Fibroblast of the aortic adventitia (primary cell): ENCODE results near the gene ZNF341. TPM values are rescaled to one million over a fixed set of nuclear protein-coding genes. Genes with fewer than 3 reads are reported as not detected.

Experiments used
- DNase-seq: peaks from one replicate; pipeline ENCODE4 v3.0.0-alpha.2; 2010; ENCODE audit warnings: low read depth
- H3K4me3 ChIP-seq: 2 replicates; pipeline ENCODE4 v1.5.1; 2011; ENCODE audit warnings: low read depth, mild to moderate bottlenecking, control low read depth, low read length, moderate library complexity
- CTCF ChIP-seq: IDR thresholded peaks from 2 replicates; pipeline ENCODE4 v1.5.1; 2011; ENCODE audit warnings: mild to moderate bottlenecking, low read length, control low read depth, inconsistent platforms; ENCODE audit not compliant: insufficient read depth
- total RNA-seq: library from RNA; depleted of rRNA; stranded (reverse); fragments of >200 nt; gene quantifications from 2 replicates; pipeline ENCODE4 v1.2.3, GENCODE V29; 2012; ENCODE audit warnings: low replicate concordance

Gene ZNF341
- total RNA-seq, 1 donor: 1.5 TPM

GRCh38 chr20:33840759-33841435, 109.1 kb downstream of the ZNF341 start:
- H3K4me3 ChIP-seq: no peak overlapping the region
- no peak for DNase-seq
- TF ChIP-seq CTCF: no peak

GRCh38 chr20:33841436-33841799, 109.6 kb downstream of the ZNF341 start:
- H3K4me3 ChIP-seq: no peak overlapping the region
- DNase-seq: no peak
- TF ChIP-seq CTCF: no peak

Other genes starting within 250 kb of the ZNF341 start
- 7.6 and 11.7 TPM in 2 replicates for gene CBFA2T2, start 241.9 kb upstream of the ZNF341 start, total RNA-seq
- 0.16 and 0.18 TPM in 2 replicates for gene C20orf144, start 69.7 kb upstream of the ZNF341 start, total RNA-seq
- gene ACTL10, start 65.1 kb upstream of the ZNF341 start, total RNA-seq: 2.2 and 2.5 TPM in 2 replicates
- 17.6 and 23.6 TPM in 2 replicates for gene NECAB3, start 57.6 kb upstream of the ZNF341 start, total RNA-seq
- 0.74 and 23.7 TPM in 2 replicates for gene E2F1, start 45.6 kb upstream of the ZNF341 start, total RNA-seq
- 2.7 and 7.6 TPM in 2 replicates for gene PXMP4, start 11.7 kb upstream of the ZNF341 start, total RNA-seq
- gene CHMP4B, start 79.4 kb downstream of the ZNF341 start, total RNA-seq: 43.7 and 54.8 TPM in 2 replicates